NCI-H1105 treated with DMSO at 0.1 percent for 48 hours (cell line): ENCODE data around the gene GAS2L1.
"Not testable (repeated sequence)": the region's sequence is repeated elsewhere in the genome, so short reads cannot be mapped to it uniquely, and the experiment has no call there.

Source experiments
- DNase-seq: peaks from one replicate; lab custom pipeline; 2025; lab: John Stamatoyannopoulos, UW

The GAS2L1 gene

GRCh38 chr22:29342177-29342576 is 35.7 kb downstream of the GAS2L1 start:
- no peak for DNase-seq

GRCh38 chr22:29342577-29343312 is 36.3 kb downstream of the GAS2L1 start:
- DNase-seq, result no peak

GRCh38 chr22:29343313-29343805 is 36.9 kb downstream of the GAS2L1 start:
- no peak for DNase-seq

GRCh38 chr22:29344137-29344536 is 37.7 kb downstream of the GAS2L1 start:
- DNase-seq, result peak; percentile 76

GRCh38 chr22:29344889-29345288 is 38.4 kb downstream of the GAS2L1 start:
- not testable (repeated sequence) for DNase-seq

- DNase-seq, result no peak
Measured at GRCh38 chr22:29345932-29346331, 39.5 kb downstream of the GAS2L1 start.

GRCh38 chr22:29346659-29347058 is 40.2 kb downstream of the GAS2L1 start:
- no peak for DNase-seq

- DNase-seq, result no peak
Measured at GRCh38 chr22:29348041-29348440, 41.6 kb downstream of the GAS2L1 start.

- DNase-seq, result no peak
Measured at GRCh38 chr22:29348956-29349355, 42.5 kb downstream of the GAS2L1 start.

- DNase-seq, result no peak
Measured at GRCh38 chr22:29351042-29351441, 44.6 kb downstream of the GAS2L1 start.

GRCh38 chr22:29351891-29352290 is 45.4 kb downstream of the GAS2L1 start:
- no peak for DNase-seq

- no peak for DNase-seq
Measured at GRCh38 chr22:29352778-29353177, 46.3 kb downstream of the GAS2L1 start.

GRCh38 chr22:29353286-29353685 is 46.8 kb downstream of the GAS2L1 start:
- no peak for DNase-seq

- DNase-seq, result no peak
Measured at GRCh38 chr22:29353860-29354259, 47.4 kb downstream of the GAS2L1 start.

GRCh38 chr22:29357193-29357890 is 50.9 kb downstream of the GAS2L1 start:
- not testable (repeated sequence) for DNase-seq

GRCh38 chr22:29359469-29359868 is 53.0 kb downstream of the GAS2L1 start:
- no peak for DNase-seq
